Measurements from ENCODE around the gene TTC9B. TPM values are rescaled to one million over a fixed set of nuclear protein-coding genes. Genes with fewer than 3 reads are reported as not detected.

The TTC9B gene
- total RNA-seq, 6 experiments from 2014 or later = not detected

- Mint-ChIP-seq H3K27me3 (ENCODE audit: insufficient read depth) (peaks cover 4% of the 10 kb centered on the region; the same call in 1 of the 2 replicates), H3K9me3 (no peaks in the 10 kb centered on the region), H3K36me3 (ENCODE audit: low read depth) (peaks cover 20% of the 10 kb centered on the region), H3K4me3 (no peak overlapping the region), H3K4me1 (ENCODE audit: low read depth) (no peaks in the 10 kb centered on the region), H3K27ac (no peak overlapping the region)
- DNase-seq = no peak
- no peak for TF ChIP-seq CTCF (IDR thresholded peaks at IDR 0.05)
These were observed 9.6 kb downstream of the TTC9B start for GRCh38 chr19:40208602-40209001.

- Mint-ChIP-seq H3K36me3 (ENCODE audit: low read depth) (peaks cover 19% of the 10 kb centered on the region), H3K27ac (no peak overlapping the region), H3K27me3 (ENCODE audit: insufficient read depth) (peaks cover 4% of the 10 kb centered on the region; the same call in 1 of the 2 replicates), H3K4me3 (no peak overlapping the region), H3K4me1 (ENCODE audit: low read depth) (peaks cover 2% of the 10 kb centered on the region; the same call in 1 of the 2 replicates), H3K9me3 (no peaks in the 10 kb centered on the region)
- no peak for DNase-seq
- no peak for TF ChIP-seq CTCF (IDR thresholded peaks at IDR 0.05)
These were observed 12.4 kb downstream of the TTC9B start for GRCh38 chr19:40205760-40206159.

- no peak overlapping the region for H3K4me3 Mint-ChIP-seq
- peaks cover 16% of the 10 kb centered on the region for H3K36me3 Mint-ChIP-seq (ENCODE audit: low read depth)
- no peak overlapping the region for H3K27ac Mint-ChIP-seq
- no peak for TF ChIP-seq CTCF (IDR thresholded peaks at IDR 0.05)
- H3K4me1 Mint-ChIP-seq (ENCODE audit: low read depth) = peaks cover 8% of the 10 kb centered on the region; the same call in 1 of the 2 replicates
- H3K27me3 Mint-ChIP-seq (ENCODE audit: insufficient read depth) = peaks cover 4% of the 10 kb centered on the region; the same call in 1 of the 2 replicates
- no peak for DNase-seq
- H3K9me3 Mint-ChIP-seq = no peaks in the 10 kb centered on the region
These were observed 13.8 kb downstream of the TTC9B start for GRCh38 chr19:40204381-40204780.

GRCh38 chr19:40200341-40201099 lies 17.7 kb downstream of the TTC9B start:
- no peak overlapping the region for H3K4me3 Mint-ChIP-seq
- TF ChIP-seq CTCF (IDR thresholded peaks at IDR 0.05) = no peak
- H3K27ac Mint-ChIP-seq = peak overlapping the region; percentile 36; the same call in 1 of the 2 replicates
- H3K36me3 Mint-ChIP-seq (ENCODE audit: low read depth) = peaks cover 16% of the 10 kb centered on the region
- peak; percentile 22 for DNase-seq
- peaks cover 8% of the 10 kb centered on the region; the same call in 1 of the 2 replicates for H3K4me1 Mint-ChIP-seq (ENCODE audit: low read depth)
- peaks cover 4% of the 10 kb centered on the region; the same call in 1 of the 2 replicates for H3K27me3 Mint-ChIP-seq (ENCODE audit: insufficient read depth)
- H3K9me3 Mint-ChIP-seq = no peaks in the 10 kb centered on the region

GRCh38 chr19:40198272-40198990 lies 19.8 kb downstream of the TTC9B start:
- H3K4me3 Mint-ChIP-seq = no peak overlapping the region
- no peak for TF ChIP-seq CTCF (IDR thresholded peaks at IDR 0.05)
- peaks cover 20% of the 10 kb centered on the region for H3K4me1 Mint-ChIP-seq (ENCODE audit: low read depth)
- no peaks in the 10 kb centered on the region; the same call in 1 of the 2 replicates for H3K27me3 Mint-ChIP-seq (ENCODE audit: insufficient read depth)
- no peaks in the 10 kb centered on the region for H3K9me3 Mint-ChIP-seq
- no peak overlapping the region for H3K27ac Mint-ChIP-seq
- DNase-seq = no peak
- peaks cover 9% of the 10 kb centered on the region for H3K36me3 Mint-ChIP-seq (ENCODE audit: low read depth)
